ENCODE data around the gene KCP. TPM values are rescaled to one million over a fixed set of nuclear protein-coding genes. Genes with fewer than 3 reads are reported as not detected.

Gene KCP
- total RNA-seq, 1 experiment from 2014 or later, result 0.68 TPM

GRCh38 chr7:128835790-128836641 lies 74.5 kb downstream of the KCP start:
- no TSS peak for BruUV-seq (replicated peaks)
- DNase-seq (ENCODE audit: unreplicated experiment), result no peak
- no peak overlapping the region for H3K27ac Mint-ChIP-seq (ENCODE audit: low read depth, unreplicated experiment)
- H3K9me3 Mint-ChIP-seq (ENCODE audit: unreplicated experiment), result no peaks in the 10 kb centered on the region
- ChIA-PET CTCF (interaction anchor here (0.9 kb wide), 1 partner anchor 21 kb away, joined by 4 read pairs; no protein-coding TSS in a partner anchor), POLR2A (no interaction called here)
- H3K4me1 Mint-ChIP-seq (ENCODE audit: insufficient read depth, unreplicated experiment), result no peaks in the 10 kb centered on the region
- intact Hi-C loops (cut with micrococcal nuclease), result no loop called here
- TF ChIP-seq CTCF (IDR thresholded peaks at IDR 0.05; ENCODE audit: unreplicated experiment), result no peak
- H3K4me3 Mint-ChIP-seq (ENCODE audit: unreplicated experiment), result no peak overlapping the region
- no peaks in the 10 kb centered on the region for H3K27me3 Mint-ChIP-seq (ENCODE audit: insufficient read depth, unreplicated experiment)
- H3K36me3 Mint-ChIP-seq (ENCODE audit: insufficient read depth, unreplicated experiment), result no peaks in the 10 kb centered on the region

- CTCF ChIA-PET, result interaction anchor here (1.1 kb wide), 1 partner anchor 9 kb away, joined by 4 read pairs; no protein-coding TSS in a partner anchor
- Mint-ChIP-seq H3K4me1 (ENCODE audit: insufficient read depth, unreplicated experiment) (no peaks in the 10 kb centered on the region), H3K4me3 (ENCODE audit: unreplicated experiment) (no peak overlapping the region), H3K36me3 (ENCODE audit: insufficient read depth, unreplicated experiment) (no peaks in the 10 kb centered on the region), H3K27me3 (ENCODE audit: insufficient read depth, unreplicated experiment) (peaks cover 6% of the 10 kb centered on the region), H3K9me3 (ENCODE audit: unreplicated experiment) (no peaks in the 10 kb centered on the region), H3K27ac (ENCODE audit: low read depth, unreplicated experiment) (no peak overlapping the region)
- TF ChIP-seq CTCF (IDR thresholded peaks at IDR 0.05; ENCODE audit: unreplicated experiment), result no peak
- DNase-seq (ENCODE audit: unreplicated experiment), result no peak
- intact Hi-C loops (cut with micrococcal nuclease), result no loop called here
- POLR2A ChIA-PET, result interaction anchor here (0.6 kb wide), 1 partner anchor 21 kb away, joined by 3 read pairs; no protein-coding TSS in a partner anchor
- no TSS peak for BruUV-seq (replicated peaks)
Measured at GRCh38 chr7:128835231-128835751, 75.2 kb downstream of the KCP start.

GRCh38 chr7:128833946-128834325 lies 76.6 kb downstream of the KCP start:
- Mint-ChIP-seq H3K9me3 (ENCODE audit: unreplicated experiment) (no peaks in the 10 kb centered on the region), H3K4me3 (ENCODE audit: unreplicated experiment) (no peak overlapping the region), H3K36me3 (ENCODE audit: insufficient read depth, unreplicated experiment) (no peaks in the 10 kb centered on the region), H3K27me3 (ENCODE audit: insufficient read depth, unreplicated experiment) (peaks cover 11% of the 10 kb centered on the region), H3K4me1 (ENCODE audit: insufficient read depth, unreplicated experiment) (no peaks in the 10 kb centered on the region), H3K27ac (ENCODE audit: low read depth, unreplicated experiment) (no peak overlapping the region)
- no peak for DNase-seq (ENCODE audit: unreplicated experiment)
- ChIA-PET CTCF (interaction anchor here (0.7 kb wide), 1 partner anchor 109 kb away, joined by 3 read pairs; no protein-coding TSS in a partner anchor), POLR2A (interaction anchor here (1.0 kb wide), 1 partner anchor 10 kb away, joined by 4 read pairs; no protein-coding TSS in a partner anchor)
- no TSS peak for BruUV-seq (replicated peaks)
- intact Hi-C loops (cut with micrococcal nuclease), result no loop called here
- no peak for TF ChIP-seq CTCF (IDR thresholded peaks at IDR 0.05; ENCODE audit: unreplicated experiment)

- H3K27me3 Mint-ChIP-seq (ENCODE audit: insufficient read depth, unreplicated experiment), result peaks cover 11% of the 10 kb centered on the region
- H3K36me3 Mint-ChIP-seq (ENCODE audit: insufficient read depth, unreplicated experiment), result no peaks in the 10 kb centered on the region
- no peak for DNase-seq (ENCODE audit: unreplicated experiment)
- no TSS peak for BruUV-seq (replicated peaks)
- TF ChIP-seq CTCF (IDR thresholded peaks at IDR 0.05; ENCODE audit: unreplicated experiment), result no peak
- ChIA-PET POLR2A (no interaction called here), CTCF (interaction anchor here (0.6 to 0.7 kb wide), 2 partner anchors 109 to 247 kb away, joined by 3 read pairs; no protein-coding TSS in a partner anchor)
- H3K9me3 Mint-ChIP-seq (ENCODE audit: unreplicated experiment), result no peaks in the 10 kb centered on the region
- H3K4me3 Mint-ChIP-seq (ENCODE audit: unreplicated experiment), result no peak overlapping the region
- intact Hi-C loops (cut with micrococcal nuclease), result no loop called here
- H3K27ac Mint-ChIP-seq (ENCODE audit: low read depth, unreplicated experiment), result no peak overlapping the region
- H3K4me1 Mint-ChIP-seq (ENCODE audit: insufficient read depth, unreplicated experiment), result no peaks in the 10 kb centered on the region
Measured at GRCh38 chr7:128833148-128833945, 77.2 kb downstream of the KCP start.
